HG03175 (cell line): ENCODE data around the gene NCOA5.

Experiments
- ATAC-seq: cut with Tn5 transposase; IDR thresholded peaks from one replicate; pipeline ENCODE4 v1.9.1; 2021; ENCODE audit warnings: mild to moderate bottlenecking, moderate library complexity; ENCODE audit not compliant: unreplicated experiment

NCOA5 gene

GRCh38 chr20:46046588-46047310 is 43.0 kb downstream of the NCOA5 start:
- no peak for ATAC-seq

GRCh38 chr20:46044896-46045295 is 44.9 kb downstream of the NCOA5 start:
- ATAC-seq = no peak

GRCh38 chr20:46043556-46043955 is 46.2 kb downstream of the NCOA5 start:
- no peak for ATAC-seq

GRCh38 chr20:46040902-46041535 is 48.7 kb downstream of the NCOA5 start:
- ATAC-seq = no peak

- no peak for ATAC-seq
These were observed 52.7 kb downstream of the NCOA5 start for GRCh38 chr20:46037036-46037435.

- no peak for ATAC-seq
These were observed 53.4 kb downstream of the NCOA5 start for GRCh38 chr20:46036370-46036769.

- ATAC-seq = no peak
These were observed 54.0 kb downstream of the NCOA5 start for GRCh38 chr20:46035713-46036112.

- ATAC-seq = no peak
These were observed 54.5 kb downstream of the NCOA5 start for GRCh38 chr20:46035253-46035652.

- no peak for ATAC-seq
These were observed 55.7 kb downstream of the NCOA5 start for GRCh38 chr20:46034039-46034438.

- ATAC-seq = no peak
These were observed 58.0 kb downstream of the NCOA5 start for GRCh38 chr20:46031701-46032254.

- ATAC-seq = no peak
These were observed 58.7 kb downstream of the NCOA5 start for GRCh38 chr20:46031014-46031569.

- no peak for ATAC-seq
These were observed 59.3 kb downstream of the NCOA5 start for GRCh38 chr20:46030284-46031013.

GRCh38 chr20:46028772-46029371 is 60.9 kb downstream of the NCOA5 start, which contains the start of gene SLC12A5:
Gene SLC12A5 (plus strand): TSS chr20:46029215. CDS start chr20:46029345, 130 bp downstream.
- no peak for ATAC-seq

GRCh38 chr20:46028110-46028509 is 61.7 kb downstream of the NCOA5 start:
- no peak for ATAC-seq

- no peak for ATAC-seq
These were observed 62.4 kb downstream of the NCOA5 start for GRCh38 chr20:46027245-46027853.

GRCh38 chr20:46025376-46025783 is 64.4 kb downstream of the NCOA5 start:
- ATAC-seq = no peak

- ATAC-seq = no peak
These were observed 65.8 kb downstream of the NCOA5 start for GRCh38 chr20:46023999-46024398.

GRCh38 chr20:46023148-46023484 is 66.6 kb downstream of the NCOA5 start:
- no peak for ATAC-seq

GRCh38 chr20:46022411-46023147 is 67.2 kb downstream of the NCOA5 start:
- no peak for ATAC-seq
